GM12864 (cell line): ENCODE measurements around the gene PYDC2.

Experiments used
- DNase-seq: peaks from one replicate; pipeline ENCODE4 v3.0.0-alpha.2; 2011; ENCODE audit warnings: low read depth
- H3K4me3 ChIP-seq: 2 replicates; pipeline ENCODE4 v1.5.1; 2011; ENCODE audit warnings: mild to moderate bottlenecking, low read depth, low read length, control low read depth
- CTCF ChIP-seq: IDR thresholded peaks from 2 replicates; pipeline ENCODE4 v1.5.1; 2011; ENCODE audit warnings: low read depth, mild to moderate bottlenecking, moderate library complexity, low read length, control low read depth, inconsistent platforms; ENCODE audit errors: missing control alignments

The PYDC2 gene

GRCh38 chr3:191484461-191484860 lies 23.5 kb downstream of the PYDC2 start:
- DNase-seq, result no peak
- no peak overlapping the region for H3K4me3 ChIP-seq
- TF ChIP-seq CTCF, result no peak

- no peak for TF ChIP-seq CTCF
- no peak for DNase-seq
- H3K4me3 ChIP-seq, result no peak overlapping the region
Observed at GRCh38 chr3:191492601-191493000, 31.6 kb downstream of the PYDC2 start.

- no peak for TF ChIP-seq CTCF
- H3K4me3 ChIP-seq, result no peak overlapping the region
- no peak for DNase-seq
Observed at GRCh38 chr3:191493336-191493735, 32.4 kb downstream of the PYDC2 start.

- no peak overlapping the region for H3K4me3 ChIP-seq
- DNase-seq, result no peak
- no peak for TF ChIP-seq CTCF
Observed at GRCh38 chr3:191499307-191500080, 38.5 kb downstream of the PYDC2 start.

GRCh38 chr3:191500892-191501291 lies 39.9 kb downstream of the PYDC2 start:
- no peak for DNase-seq
- no peak for TF ChIP-seq CTCF
- H3K4me3 ChIP-seq, result no peak overlapping the region

GRCh38 chr3:191502583-191502982 lies 41.6 kb downstream of the PYDC2 start:
- DNase-seq, result no peak
- no peak overlapping the region for H3K4me3 ChIP-seq
- peak; percentile 41 for TF ChIP-seq CTCF

- no peak for TF ChIP-seq CTCF
- no peak overlapping the region for H3K4me3 ChIP-seq
- no peak for DNase-seq
Observed at GRCh38 chr3:191509078-191509477, 48.1 kb downstream of the PYDC2 start.
